ENCODE results near the gene MZT2A.
"Not testable (repeated sequence)": the region's sequence is repeated elsewhere in the genome, so short reads cannot be mapped to it uniquely, and the experiment has no call there.

The MZT2A gene

DNA sequence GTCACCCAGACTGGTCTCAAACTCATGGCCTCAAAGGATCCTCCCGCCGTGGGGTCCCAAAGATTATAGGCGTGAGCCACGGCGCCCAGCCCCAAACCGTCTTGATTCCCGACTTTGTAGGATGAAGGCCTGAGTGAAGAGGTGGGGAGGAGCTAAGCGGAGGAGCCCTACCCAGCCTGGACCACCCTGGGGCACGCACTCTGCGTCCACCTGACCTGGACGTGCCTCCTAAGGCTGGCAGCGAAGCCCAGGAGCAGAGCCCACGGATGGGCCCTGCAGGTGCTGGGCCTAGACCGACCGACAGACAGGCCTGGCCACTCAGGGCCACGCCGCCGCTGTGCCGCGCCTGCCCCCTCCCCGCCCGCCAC is 744 bp downstream of the MZT2A start:
- DNase-seq (ENCODE audit: low read depth), result not testable (repeated sequence)

DNA sequence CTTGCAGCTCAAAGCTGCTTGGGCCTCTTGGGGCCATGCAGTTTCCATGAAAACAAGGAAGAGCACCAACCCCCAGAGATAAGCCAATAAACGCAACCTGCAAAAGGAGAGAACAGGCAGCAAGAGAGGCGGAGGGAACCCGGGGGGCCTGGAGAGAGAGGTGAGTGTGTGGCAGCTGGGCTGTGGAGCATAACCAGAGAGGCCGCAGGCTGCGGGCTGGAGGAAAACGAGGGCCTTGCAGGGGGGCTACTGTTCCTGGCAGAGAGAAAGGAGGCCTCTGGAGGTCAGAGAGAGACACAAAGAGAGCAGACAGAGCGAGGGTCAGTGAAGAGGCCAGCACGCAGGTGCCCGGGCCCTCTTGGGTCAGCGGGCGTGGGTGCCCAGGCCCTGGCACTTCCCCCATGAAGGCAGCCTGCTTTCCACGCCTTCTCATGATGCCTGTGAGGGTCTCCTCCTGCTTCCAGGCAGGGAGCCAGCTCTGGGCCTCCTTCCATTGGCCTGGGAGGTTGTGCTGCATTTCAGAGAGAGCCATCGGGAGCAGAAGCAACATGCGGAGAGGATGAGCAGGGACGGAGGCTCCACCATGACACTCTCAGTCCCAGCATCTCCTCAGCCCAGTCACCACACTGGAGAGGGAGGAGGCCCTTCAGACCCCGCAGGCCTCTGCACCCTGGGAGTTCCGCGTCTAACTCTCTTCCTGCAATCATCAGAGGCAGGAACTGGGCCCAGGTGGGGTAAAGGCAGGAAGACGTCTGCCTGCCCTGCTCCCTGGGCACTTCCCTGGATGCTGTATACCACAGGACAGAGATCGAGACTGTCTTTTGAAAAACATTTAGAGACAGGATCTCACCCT is 1.4 kb downstream of the MZT2A start:
- DNase-seq (ENCODE audit: low read depth), result peak; percentile 7

DNA sequence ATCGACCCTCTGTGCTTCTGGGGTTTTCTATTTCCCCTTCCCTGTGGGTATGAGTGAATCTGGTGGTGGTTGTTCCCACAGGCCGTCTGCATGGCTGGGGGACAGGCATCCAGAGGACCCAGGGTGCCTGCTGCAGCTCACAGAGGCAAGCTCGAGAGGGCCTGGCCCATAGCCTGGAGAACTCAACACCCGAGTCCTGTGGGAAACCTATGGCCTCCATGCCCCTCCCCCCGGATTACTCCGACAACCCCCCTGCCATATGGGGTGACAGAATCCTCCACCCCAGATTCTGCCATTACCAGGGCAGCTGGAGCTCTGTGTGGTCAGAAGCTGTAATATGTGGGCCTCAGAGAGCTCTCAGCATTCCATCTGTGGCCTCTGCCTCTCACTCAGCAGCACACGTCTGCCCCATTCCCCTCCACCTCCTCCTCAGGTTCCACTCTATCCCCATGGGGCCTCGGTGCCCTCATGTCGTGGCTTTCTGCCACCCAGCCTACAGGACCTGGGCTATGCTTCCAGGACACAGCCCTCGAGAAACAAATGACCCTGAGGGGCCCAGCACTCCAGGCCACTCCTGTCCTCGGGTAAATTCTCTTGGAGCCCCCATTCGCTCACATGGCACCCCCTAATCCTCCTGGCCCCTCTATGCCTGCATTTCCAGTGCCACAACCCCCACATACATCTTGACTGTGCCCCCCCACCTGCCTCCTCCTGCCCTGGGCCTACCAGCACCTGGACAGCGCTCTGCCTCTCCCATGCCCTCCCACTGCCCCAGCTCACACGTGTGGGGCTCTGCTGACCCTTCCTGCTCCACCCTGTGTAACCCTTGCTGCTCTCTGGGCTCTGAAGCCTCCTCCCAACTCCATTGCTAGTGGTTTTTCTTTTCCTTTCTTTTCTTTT is 3.6 kb downstream of the MZT2A start:
- DNase-seq (ENCODE audit: low read depth), result no peak

DNA sequence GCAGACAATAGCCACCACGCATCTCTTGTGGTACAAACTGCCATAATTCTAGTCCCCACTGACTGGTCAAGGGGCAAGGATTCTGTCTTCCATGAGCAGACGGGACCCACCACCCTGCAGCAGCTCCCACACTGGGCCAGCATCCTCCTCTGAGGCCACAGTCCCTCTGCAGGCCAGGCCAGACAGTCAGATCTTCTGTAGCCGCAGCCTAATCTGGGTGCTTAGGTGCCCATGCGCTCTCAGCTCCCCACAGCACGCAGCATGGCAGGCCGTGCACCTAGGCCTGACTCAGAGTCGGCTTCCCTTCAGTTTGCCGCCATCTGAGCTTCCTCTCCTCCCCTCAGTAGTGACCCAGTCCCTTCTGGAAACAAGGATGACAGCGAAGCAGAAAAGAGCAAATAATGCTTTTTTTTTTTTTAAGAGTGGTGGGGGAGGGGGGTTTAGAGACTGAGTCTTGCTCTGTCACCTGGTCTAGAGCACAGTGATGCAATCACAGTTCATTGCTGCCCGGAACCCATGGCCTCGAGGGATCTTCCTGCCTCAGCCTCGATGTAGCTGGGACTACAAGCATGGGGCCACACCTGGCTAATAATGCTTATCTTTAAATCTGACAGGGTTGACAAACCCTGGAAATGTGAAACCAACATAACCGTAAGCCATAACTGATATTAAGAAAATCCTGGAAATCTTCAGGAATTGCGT is 5.8 kb downstream of the MZT2A start:
- not testable (repeated sequence) for DNase-seq (ENCODE audit: low read depth)

DNA sequence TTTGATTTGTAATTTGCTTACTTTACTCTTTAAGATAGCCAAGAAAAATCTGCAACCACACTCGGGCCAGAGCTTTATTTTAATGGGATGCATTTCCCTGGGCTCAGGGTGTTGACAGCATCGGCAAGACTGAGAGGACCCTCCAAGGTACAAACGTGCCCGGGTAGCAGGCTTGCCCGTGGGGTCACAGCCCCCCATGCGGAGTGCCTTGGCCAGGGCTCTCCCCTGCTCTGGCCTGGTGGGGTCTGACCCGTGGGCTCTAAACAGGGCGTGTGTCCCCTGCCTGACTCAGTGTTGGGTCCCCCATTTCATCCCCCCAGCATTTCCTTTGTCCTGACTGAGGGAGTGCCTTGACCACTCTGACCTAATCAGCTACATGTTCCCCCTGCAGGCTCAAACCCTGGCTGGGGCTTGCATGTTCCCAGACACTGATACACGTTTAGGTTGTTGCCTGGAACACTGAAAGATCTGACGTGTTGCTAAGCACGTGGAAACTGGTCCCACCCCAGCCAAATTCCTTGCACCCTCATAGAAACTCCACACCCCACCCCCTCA is 7.2 kb downstream of the MZT2A start:
- not testable (repeated sequence) for DNase-seq (ENCODE audit: low read depth)

DNA sequence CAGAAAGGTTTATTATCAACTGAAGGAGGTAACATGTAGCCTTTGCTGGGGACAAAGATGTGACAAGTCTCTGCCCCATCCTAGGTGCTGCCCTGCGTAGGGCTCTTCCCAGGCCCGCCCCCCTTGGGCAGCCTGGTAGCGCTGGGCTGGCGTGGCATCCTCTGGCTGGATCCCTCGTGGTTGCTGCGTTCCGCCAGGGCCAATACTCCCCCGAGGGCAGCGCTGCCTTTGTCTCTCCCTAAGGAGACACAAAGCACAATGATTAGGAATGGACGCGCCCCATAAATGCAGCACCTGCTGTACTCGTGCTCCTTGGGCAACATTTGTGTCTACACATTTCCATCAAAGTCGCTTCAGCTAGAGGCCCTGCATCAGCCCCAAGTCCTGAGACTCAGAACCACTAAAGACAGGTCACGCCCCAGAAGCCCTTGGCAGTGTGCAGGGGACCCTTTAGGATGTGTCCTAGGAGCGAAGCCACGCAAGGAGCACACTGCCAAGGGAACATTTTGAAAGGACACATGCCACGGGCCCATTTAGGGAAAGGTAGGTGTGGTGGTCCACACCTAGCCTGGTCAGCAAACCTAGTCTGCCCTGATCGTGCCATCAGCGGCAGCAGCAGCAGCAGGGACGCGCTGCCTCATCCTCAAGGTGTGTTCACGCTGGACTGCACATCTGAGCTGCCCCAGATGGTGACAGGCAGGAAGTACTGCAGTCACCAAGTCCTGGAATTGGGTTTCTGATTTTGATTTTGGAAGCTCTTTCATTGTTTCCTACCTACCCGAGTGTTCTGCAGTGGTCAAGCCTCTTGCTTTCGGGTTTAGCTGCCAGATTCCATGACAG is 8.0 kb downstream of the MZT2A start:
- DNase-seq (ENCODE audit: low read depth), result not testable (repeated sequence)

DNA sequence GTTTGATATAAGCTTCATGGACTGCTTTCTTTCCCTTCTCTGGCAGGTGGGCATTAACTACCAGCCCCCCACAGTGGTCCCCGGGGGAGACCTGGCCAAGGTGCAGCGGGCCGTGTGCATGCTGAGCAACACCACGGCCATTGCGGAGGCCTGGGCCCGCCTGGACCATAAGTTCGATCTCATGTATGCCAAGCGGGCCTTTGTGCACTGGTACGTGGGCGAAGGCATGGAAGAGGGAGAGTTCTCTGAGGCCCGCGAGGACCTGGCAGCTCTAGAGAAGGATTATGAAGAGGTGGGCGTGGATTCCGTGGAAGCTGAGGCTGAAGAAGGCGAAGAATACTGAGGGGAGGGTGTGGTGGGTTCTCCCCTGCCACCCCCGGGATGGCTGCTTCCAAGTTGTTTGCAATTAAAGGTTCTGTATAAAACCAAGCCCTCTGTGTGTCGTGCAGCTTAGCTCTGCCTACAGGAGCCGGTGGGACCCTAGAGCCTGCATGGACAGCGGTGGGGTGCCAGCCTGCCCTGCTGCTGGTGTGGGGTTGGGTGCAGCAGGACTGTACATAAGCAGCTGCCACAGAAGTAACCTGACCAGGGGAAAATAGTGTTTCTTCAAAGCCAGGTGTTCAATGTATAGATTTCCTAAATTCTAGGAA is 9.6 kb downstream of the MZT2A start:
- not testable (repeated sequence) for DNase-seq (ENCODE audit: low read depth)

DNA sequence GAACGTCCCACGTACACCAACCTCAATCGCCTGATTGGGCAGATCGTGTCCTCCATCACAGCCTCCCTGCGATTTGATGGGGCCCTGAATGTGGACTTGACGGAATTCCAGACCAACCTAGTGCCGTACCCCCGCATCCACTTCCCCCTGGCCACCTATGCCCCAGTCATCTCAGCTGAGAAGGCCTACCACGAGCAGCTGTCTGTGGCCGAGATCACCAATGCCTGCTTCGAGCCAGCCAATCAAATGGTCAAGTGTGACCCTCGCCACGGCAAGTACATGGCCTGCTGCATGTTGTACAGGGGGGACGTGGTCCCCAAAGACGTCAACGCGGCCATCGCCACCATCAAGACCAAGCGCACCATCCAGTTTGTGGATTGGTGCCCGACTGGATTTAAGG is 11.8 kb downstream of the MZT2A start:
- DNase-seq (ENCODE audit: low read depth), result not testable (repeated sequence)

DNA sequence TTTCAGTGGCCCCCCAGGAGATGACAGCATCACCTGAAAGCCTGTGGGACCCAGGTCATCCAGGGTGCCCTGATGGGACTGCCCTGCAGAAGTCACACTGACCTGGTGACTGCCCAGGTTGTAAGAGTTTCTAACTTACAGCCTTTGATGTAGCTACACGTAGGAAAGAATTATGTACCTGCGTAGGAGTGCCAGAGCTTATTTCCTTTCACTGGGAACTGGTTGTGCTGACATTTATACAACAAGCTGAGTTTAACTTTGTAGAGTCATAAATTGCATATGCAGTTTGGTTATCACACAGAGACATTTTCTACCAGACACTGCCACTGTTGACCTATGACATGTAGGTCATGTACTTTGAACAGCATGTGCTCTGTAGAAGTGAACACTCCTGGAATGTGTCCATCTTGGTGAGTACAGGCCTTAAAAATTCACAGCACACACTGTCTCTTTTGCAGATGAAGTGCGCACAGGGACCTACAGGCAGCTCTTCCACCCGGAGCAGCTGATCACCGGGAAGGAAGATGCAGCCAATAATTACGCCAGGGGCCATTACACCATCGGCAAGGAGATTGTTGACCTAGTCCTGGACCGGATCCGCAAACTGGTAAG is 13.2 kb downstream of the MZT2A start:
- not testable (repeated sequence) for DNase-seq (ENCODE audit: low read depth)

DNA sequence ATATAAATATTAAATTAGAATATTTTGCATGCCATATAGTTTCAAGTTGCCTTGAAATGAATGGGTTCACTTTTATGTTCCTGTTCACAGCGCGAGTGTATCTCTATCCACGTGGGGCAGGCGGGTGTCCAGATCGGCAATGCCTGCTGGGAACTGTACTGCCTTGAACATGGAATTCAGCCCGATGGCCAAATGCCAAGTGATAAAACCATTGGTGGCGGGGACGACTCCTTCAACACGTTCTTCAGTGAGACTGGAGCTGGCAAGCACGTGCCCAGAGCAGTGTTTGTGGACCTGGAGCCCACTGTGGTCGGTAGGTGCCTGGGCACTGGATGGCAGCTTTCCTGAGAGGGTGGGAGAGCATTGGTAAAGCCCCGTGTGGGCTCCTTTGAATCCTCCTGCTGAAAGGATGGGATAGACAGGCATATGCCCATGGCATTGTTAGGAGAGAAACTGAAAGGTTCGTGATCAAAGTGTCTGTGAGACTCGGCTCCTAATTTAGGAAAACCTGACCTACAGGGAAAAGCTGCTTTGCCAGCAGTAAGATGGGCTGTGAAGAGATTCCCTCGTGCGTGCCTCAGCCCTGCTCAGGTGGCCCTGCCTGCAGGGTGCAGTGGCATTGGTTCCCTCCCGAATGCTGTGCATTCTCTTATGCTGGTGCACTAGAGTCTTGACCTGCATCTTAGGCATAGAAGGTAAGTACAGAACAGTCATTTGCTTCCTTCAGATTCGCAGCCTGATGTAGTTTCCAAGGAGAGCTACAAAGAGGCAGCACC is 13.9 kb downstream of the MZT2A start:
- DNase-seq (ENCODE audit: low read depth), result not testable (repeated sequence)

DNA sequence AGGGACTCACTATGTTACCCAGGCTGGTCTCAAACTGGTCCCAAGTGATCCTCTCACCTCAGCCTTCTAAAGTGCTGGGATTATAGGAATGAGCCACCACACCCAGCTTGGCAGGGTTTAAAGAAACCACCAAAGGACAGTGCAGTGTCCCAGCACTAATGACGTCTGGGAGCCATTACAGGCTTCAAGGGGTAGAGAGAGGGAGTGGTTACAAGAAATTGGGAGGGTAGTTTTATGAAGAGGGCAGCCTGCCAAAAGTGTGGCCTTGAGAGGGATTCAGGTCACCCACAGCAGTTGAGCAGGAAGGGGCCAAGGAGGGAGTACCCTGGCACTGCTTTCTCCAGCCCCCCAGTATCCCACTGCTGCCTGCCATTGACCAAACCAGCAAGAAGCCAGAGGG is 15.0 kb downstream of the MZT2A start:
- DNase-seq (ENCODE audit: low read depth), result not testable (repeated sequence)

DNA sequence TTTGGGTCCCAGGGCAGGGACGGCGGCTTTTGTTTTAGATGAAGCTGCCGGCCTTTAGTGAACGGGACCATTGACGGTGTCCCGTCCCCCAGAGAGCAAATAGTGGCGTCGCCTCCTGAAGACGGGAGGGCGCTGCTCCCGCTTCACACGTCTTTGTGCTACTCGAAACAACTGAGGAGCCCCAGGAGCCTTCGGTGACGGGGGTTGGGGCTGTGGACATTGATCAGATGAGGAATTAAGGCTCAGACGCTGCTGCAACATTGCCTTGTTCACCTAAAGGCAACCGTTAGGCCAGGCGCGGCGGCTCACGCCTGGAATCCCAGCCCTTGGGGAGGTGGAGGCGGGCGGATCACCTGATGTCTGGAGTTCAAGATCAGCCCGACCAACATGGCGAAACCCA is 15.8 kb downstream of the MZT2A start:
- DNase-seq (ENCODE audit: low read depth), result not testable (repeated sequence)

DNA sequence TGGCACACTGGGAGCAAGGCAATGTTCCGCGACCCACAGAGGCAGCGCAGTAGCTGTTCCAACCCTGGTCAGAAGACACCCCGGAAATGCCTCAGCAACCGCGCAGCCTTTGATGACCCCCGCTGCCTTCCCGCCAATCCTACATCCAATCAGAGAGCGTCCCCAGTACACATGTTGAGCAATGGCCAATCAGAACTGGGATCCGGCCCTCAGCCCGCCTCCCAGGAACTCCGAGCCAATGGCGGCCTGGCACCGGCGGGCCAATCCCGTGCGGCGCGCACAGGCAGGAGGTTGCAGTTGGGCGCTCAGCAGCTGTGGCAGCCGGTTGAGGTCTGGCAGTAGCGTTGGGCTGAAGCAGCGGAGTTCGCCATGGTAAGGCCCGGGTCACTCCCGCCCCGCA is 16.4 kb downstream of the MZT2A start, which contains the start of gene TUBA3D:
Gene TUBA3D (plus strand): TSS at position 289 of the 400 bp plus-strand sequence. CDS start 81 bp downstream, at position 370.
- no peak for DNase-seq (ENCODE audit: low read depth)

DNA sequence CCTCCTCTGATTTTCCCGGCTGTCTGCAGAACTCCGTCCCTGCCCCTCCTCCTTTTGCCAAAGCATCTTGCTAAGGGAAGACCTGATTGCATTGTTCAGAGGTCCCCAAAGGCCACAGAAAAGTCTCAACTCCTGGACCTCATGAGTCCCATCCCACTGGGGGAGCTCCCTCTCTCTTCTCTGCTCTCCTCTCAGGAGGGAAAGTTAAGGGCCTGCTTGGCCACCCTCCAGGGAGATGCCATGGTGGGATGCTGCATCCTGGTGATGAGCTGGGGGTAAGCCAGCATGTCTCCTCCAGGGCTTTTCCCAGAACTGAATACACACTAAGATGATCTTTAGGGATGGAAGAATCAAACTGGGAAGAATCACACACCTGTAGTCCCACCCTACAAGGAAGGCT is 18.9 kb downstream of the MZT2A start:
- DNase-seq (ENCODE audit: low read depth), result not testable (repeated sequence)

DNA sequence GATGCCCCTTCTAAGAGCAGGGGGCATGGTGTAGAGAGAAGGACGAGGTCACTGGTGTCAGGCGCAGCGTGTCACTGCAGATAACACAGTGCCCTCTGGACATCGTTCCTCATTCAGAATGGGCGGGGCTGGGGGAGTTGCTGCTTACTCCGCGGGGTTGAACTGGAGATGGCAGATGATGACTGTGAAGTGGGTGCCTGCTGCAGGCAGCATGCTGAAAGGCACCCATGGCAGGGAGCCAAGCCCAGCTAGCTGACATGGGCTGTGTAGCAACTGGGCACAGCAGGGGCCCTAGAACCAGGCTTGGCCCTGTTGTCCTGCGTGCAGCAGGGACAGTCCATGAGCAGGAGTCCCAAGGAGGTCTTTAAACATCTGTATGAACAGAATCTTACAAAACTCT is 20.6 kb downstream of the MZT2A start:
- not testable (repeated sequence) for DNase-seq (ENCODE audit: low read depth)

DNA sequence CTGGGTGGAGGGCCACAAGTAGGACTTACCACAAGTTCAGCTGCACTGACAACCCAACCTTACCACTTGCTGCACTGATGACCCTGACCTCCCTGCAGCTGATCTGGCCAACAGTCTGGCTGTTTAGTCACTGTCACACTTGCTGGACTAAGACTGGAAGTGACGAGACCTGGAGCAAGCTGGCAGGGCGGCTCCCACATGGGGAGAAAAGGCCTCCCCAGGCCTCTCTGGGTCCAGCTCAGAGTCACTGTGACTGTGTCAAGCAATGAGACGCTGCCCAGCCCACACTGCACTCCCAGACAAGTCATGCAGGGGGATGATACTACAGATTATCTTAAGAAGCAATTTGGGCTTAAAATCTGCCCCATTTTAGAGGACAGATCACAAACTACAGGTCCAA is 21.3 kb downstream of the MZT2A start:
- not testable (repeated sequence) for DNase-seq (ENCODE audit: low read depth)

DNA sequence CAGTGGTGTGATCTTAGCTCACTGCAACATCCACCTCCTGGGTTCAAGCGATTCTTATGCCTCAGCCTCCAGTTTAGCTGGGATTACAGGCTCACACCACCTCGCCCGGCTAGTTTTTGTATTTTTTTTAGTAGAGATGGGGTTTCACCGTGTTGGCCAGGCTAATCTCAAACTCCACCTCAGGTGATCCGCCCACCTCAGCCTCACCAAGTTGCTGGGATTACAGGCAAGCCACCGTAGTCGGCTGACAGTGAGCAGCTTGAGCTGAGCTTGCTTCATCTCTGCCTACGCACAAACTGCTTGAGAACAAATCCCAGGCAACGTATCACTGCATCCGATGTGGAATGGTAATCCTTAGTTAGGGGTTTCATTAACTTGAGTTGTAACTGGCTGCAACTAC is 24.5 kb downstream of the MZT2A start:
- not testable (repeated sequence) for DNase-seq (ENCODE audit: low read depth)

DNA sequence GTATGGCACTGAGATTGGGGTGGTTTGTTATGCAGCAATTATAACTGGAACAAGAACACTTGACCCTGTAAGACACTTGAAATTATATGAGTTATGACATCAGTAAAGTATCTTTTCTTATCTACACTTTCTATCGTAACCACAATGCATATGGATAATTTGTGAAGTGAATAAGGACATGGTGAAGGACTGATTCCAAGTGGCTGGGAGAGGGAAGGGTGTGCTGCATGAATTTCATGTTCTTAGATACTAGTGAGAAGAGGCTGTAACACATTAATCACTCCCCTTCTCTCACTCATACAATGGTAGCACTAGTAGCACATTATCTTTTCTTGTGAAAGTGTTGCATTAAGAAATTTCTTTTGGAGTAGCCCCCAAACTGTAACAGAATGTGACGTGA is 37.3 kb downstream of the MZT2A start:
- not testable (repeated sequence) for DNase-seq (ENCODE audit: low read depth)
